Fibroblast of pulmonary artery (primary cell): ENCODE results near the gene HIGD1C.

ENCODE experiments used
- DNase-seq: peaks from one replicate; pipeline ENCODE4 v3.0.0-alpha.2; 2010; ENCODE audit warnings: low read depth
- H3K4me3 ChIP-seq: replicated peaks from 2 replicates; pipeline ENCODE4 v1.5.1; 2011; ENCODE audit warnings: low read depth, mild to moderate bottlenecking, control low read depth, low read length, moderate library complexity
- TF ChIP-seq, protein P1 (sequence below): IDR thresholded peaks from 2 replicates; pipeline ENCODE4 v1.5.1; 2011; ENCODE audit warnings: mild to moderate bottlenecking, control low read depth, low read length, inconsistent platforms; ENCODE audit errors: missing control alignments

HIGD1C gene

GRCh38 chr12:50992819-50993218 is 40.5 kb downstream of the HIGD1C start:
- TF ChIP-seq, protein P1, sequence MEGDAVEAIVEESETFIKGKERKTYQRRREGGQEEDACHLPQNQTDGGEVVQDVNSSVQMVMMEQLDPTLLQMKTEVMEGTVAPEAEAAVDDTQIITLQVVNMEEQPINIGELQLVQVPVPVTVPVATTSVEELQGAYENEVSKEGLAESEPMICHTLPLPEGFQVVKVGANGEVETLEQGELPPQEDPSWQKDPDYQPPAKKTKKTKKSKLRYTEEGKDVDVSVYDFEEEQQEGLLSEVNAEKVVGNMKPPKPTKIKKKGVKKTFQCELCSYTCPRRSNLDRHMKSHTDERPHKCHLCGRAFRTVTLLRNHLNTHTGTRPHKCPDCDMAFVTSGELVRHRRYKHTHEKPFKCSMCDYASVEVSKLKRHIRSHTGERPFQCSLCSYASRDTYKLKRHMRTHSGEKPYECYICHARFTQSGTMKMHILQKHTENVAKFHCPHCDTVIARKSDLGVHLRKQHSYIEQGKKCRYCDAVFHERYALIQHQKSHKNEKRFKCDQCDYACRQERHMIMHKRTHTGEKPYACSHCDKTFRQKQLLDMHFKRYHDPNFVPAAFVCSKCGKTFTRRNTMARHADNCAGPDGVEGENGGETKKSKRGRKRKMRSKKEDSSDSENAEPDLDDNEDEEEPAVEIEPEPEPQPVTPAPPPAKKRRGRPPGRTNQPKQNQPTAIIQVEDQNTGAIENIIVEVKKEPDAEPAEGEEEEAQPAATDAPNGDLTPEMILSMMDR, result no peak
- H3K4me3 ChIP-seq, result no peak overlapping the region
- DNase-seq, result peak; percentile 34

GRCh38 chr12:50999093-50999492 is 46.7 kb downstream of the HIGD1C start:
- no peak for DNase-seq
- no peak overlapping the region for H3K4me3 ChIP-seq
- TF ChIP-seq, protein P1, result no peak

DNA sequence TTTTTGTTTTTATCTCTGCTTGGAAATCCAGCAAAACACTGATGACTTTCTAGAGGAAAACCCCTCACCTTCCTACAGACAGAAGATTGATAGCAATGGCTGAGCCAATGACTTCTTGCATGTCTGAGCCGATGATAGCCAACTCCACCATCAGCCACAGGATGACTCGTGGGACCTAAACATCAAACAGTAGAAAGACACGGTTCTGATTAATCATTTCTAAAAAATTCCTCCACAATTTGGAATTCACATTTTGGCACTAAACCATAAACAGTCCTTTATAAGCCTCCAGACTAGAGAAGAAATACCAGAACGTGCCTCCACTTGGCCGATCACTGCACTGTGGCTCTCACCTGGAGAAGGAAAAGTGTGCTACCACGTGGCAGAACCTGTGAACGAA is 47.9 kb downstream of the HIGD1C start:
- no peak for DNase-seq
- TF ChIP-seq, protein P1, result no peak
- H3K4me3 ChIP-seq, result no peak overlapping the region

GRCh38 chr12:51001799-51002198 is 49.5 kb downstream of the HIGD1C start:
- DNase-seq, result no peak
- H3K4me3 ChIP-seq, result no peak overlapping the region
- TF ChIP-seq, protein P1, result no peak

- TF ChIP-seq, protein P1, result no peak
- no peak for DNase-seq
- H3K4me3 ChIP-seq, result no peak overlapping the region
Measured at GRCh38 chr12:51004504-51004903, 52.2 kb downstream of the HIGD1C start.

DNA sequence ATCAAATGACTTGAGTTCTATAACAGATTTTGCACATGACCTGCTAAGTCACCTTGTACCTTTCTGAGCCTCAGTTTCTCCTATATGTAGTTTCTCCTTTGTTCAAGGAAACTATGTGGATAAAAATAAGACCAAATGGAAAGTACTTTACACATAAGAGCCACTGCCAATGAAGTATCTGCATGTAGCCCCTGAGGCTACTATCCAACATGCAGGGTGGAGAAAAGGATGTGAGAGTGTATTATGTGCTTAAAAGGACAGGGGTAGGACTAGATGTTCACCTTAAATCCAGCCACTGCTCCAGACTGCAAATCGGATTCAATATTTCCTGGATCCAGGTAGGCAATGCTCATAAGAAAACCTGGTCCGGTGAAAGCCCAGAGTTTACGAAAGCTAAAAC is 52.7 kb downstream of the HIGD1C start:
- TF ChIP-seq, protein P1, result no peak
- no peak overlapping the region for H3K4me3 ChIP-seq
- DNase-seq, result no peak

GRCh38 chr12:51005671-51006070 is 53.3 kb downstream of the HIGD1C start:
- DNase-seq, result no peak
- TF ChIP-seq, protein P1, result no peak
- H3K4me3 ChIP-seq, result no peak overlapping the region
